SU-DHL-6 (cell line): ENCODE measurements around the gene PRSS58.

ENCODE experiments used
- EZH2phosphoT487 ChIP-seq: fragments of 200-600 bp; sonication (generic), shearing (Covaris generic); conservative IDR thresholded peaks from 2 replicates; pipeline ENCODE4 v1.6.1; 2018; ENCODE audit warnings: mild to moderate bottlenecking, antibody characterized with exemption, low read length, moderate library complexity, mixed read lengths
- TF ChIP-seq, protein P1 (sequence below): fragments of 200-600 bp; sonication (generic); IDR thresholded peaks from one replicate; pipeline ENCODE4 v1.5.1; 2017; ENCODE audit warnings: antibody characterized with exemption, mild to moderate bottlenecking, low read length, moderate library complexity; ENCODE audit not compliant: insufficient read depth, poor library complexity, severe bottlenecking

DNA sequence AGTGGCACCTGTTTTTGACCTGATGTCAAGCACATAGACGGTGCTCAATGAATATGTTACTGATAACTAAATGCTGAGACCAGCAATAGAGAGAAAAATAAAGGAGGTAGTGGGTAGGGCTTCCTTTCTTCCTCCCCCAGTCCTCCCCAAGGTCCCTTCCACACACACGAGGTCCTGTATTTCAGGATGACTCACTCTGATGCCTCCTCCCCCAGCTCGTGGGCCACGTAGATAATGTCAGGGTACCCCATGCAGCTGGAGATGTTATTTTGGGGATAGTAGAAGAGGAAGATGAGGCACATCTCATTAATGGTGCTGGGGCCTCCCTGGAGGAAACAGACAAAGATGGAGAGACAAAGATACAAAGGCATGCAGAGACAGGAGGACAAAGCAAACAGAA lies 17.3 kb downstream of the PRSS58 start:
- TF ChIP-seq, protein P1, sequence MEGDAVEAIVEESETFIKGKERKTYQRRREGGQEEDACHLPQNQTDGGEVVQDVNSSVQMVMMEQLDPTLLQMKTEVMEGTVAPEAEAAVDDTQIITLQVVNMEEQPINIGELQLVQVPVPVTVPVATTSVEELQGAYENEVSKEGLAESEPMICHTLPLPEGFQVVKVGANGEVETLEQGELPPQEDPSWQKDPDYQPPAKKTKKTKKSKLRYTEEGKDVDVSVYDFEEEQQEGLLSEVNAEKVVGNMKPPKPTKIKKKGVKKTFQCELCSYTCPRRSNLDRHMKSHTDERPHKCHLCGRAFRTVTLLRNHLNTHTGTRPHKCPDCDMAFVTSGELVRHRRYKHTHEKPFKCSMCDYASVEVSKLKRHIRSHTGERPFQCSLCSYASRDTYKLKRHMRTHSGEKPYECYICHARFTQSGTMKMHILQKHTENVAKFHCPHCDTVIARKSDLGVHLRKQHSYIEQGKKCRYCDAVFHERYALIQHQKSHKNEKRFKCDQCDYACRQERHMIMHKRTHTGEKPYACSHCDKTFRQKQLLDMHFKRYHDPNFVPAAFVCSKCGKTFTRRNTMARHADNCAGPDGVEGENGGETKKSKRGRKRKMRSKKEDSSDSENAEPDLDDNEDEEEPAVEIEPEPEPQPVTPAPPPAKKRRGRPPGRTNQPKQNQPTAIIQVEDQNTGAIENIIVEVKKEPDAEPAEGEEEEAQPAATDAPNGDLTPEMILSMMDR, result no peak
- TF ChIP-seq EZH2phosphoT487, result no peak
